ENCODE results near the gene ENOSF1. TPM values are rescaled to one million over a fixed set of nuclear protein-coding genes. Genes with fewer than 3 reads are reported as not detected.
A peak's percentile ranks its signal among the peaks of the same experiment; 100 is the strongest.
"Not testable (repeated sequence)": the region's sequence is repeated elsewhere in the genome, so short reads cannot be mapped to it uniquely, and the experiment has no call there.

The ENOSF1 gene
- polyA plus RNA-seq (2011; rRNA removed) (27.3 and 34.0 TPM in 2 replicates), polyA plus RNA-seq (2017; fragmentation: RNase III; extraction: RNeasy Plus Mini Kit Qiagen cat#74134 plus additional on column Dnase treatment) (29.9 to 32.5 TPM (median 30.0 TPM) in 3 replicates), polyA minus RNA-seq (2011; rRNA and poly(A)+ RNA removed) (48.0 and 49.4 TPM in 2 replicates)
- polyA plus RNA-seq (2012; cell fraction: cytosol; rRNA removed), result 25.8 and 27.5 TPM in 2 replicates
- 72.8 and 101 TPM in 2 replicates for polyA plus RNA-seq (2012; cell fraction: nucleus; rRNA removed)

DNA sequence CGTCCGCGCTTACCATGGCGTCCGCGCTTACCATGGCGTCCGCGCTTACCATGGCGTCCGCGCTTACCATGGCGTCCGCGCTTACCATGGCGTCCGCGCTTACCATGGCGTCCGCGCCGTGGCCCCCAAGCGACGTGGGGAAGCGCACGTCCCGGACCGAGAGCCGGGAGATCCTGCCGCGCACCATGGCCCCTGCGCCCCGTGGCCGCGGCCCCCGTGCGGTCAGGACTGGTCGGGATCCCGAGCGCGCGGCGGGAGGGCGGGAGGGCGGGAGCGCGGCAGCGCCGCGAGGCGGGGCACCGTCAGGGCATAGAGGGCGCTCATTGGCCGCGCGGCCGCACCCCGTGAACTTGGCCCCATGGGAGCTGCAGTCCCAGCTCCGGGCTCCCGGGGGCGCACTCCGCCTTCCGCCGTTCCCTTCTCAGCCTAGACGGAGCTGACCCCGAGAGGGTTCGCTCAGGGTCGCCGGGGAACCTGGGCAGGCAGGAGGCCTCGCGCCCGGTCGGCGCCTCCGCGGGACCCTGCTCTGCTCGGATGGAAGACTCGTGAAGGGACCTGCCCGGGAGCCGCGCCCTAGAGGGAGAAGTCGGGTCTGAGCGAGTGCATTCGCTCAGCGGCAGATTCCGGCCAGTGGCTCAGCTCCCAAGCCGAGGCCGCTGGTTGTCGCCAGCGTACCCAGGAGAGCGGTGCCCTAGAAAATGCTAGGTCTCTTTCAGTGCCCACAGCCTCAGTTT, at the start of gene ENOSF1:
ENOSF1 (minus strand) TSS at position 230 of the 734 bp plus-strand sequence; CDS start at position 187, 43 bp downstream.
- ATAC-seq, result peak; percentile 98
- H3K4me3 ChIP-seq, result peak within 1 kb of the TSS; percentile 80
- ChIA-PET CTCF (interaction anchor here (0.6 to 2.2 kb wide), 13 partner anchors 10 to 126 kb away, joined by 3 to 9 read pairs (median 4); partner anchors contain the start of gene TYMS), POLR2A (interaction anchor here (0.5 to 1.3 kb wide), 10 partner anchors 10 to 555 kb away, joined by 3 to 11 read pairs (median 4); partner anchors contain the start of genes USP14 and YES1)
- H3K9me3 ChIP-seq, result no peaks in the 10 kb centered on the region
- DNase-seq (ENCODE audit: low read depth in 1 of 2, low spot score in 1 of 2), result peak; percentile 74 to 92
- peaks cover 8% of the 10 kb centered on the region; the same call in 1 of the 3 replicates for H3K4me1 ChIP-seq
- H3K4me2 ChIP-seq, result peak within 1 kb of the TSS; percentile 99
- H3K27ac ChIP-seq, result peak within 1 kb of the TSS; percentile 92 to 93
- WGBS (ENCODE audit: missing lambda C conversion rate), result no CpG with 5 or more reads among the region's 91 CpGs
- no peak for FAIRE-seq
- no peak for TF ChIP-seq ZSCAN20 (CRISPR knock-in tag; IDR thresholded peaks at IDR 0.05)
- TF ChIP-seq CBX8 (IDR thresholded peaks at IDR 0.05), result no peak
- TF ChIP-seq KDM1A (IDR thresholded peaks at IDR 0.05; ENCODE audit: low read depth), result no peak
- peak; percentile 30 to 53; a peak in 4 of 5 replicates for TF ChIP-seq RAD21 (conservative IDR thresholded peaks at IDR 0.05 in 1 of 2, IDR thresholded peaks at IDR 0.05 in 1 of 2)
- TF ChIP-seq MYC (IDR thresholded peaks at IDR 0.05; ENCODE audit: borderline replicate concordance, low read length), result peak; percentile 30; the same call in 1 of the 2 replicates
- TF ChIP-seq HOXB5 (CRISPR knock-in tag; IDR thresholded peaks at IDR 0.05), result no peak
- TF ChIP-seq POLR2A (IDR thresholded peaks at IDR 0.05; ENCODE audit: low read length), result peak; percentile 44
- TF ChIP-seq JUN (IDR thresholded peaks at IDR 0.05), result peak; percentile 20 to 51; a peak in 3 of 5 replicates
- no peak for TF ChIP-seq NFE2L2 (conservative IDR thresholded peaks at IDR 0.05; ENCODE audit: low read length)
- peak; percentile 71 for TF ChIP-seq MAX (IDR thresholded peaks at IDR 0.05)
- TF ChIP-seq CTCF (IDR thresholded peaks at IDR 0.05), result peak; percentile 54
- no peak for TF ChIP-seq RARB (CRISPR knock-in tag; IDR thresholded peaks at IDR 0.05)
- TF ChIP-seq EHMT2 (IDR thresholded peaks at IDR 0.05; ENCODE audit: low read depth), result no peak
- TF ChIP-seq SMC3 (IDR thresholded peaks at IDR 0.05), result peak; percentile 38; the same call in 2 of the 3 replicates
- no peak for TF ChIP-seq ESRRA (IDR thresholded peaks at IDR 0.05; ENCODE audit: borderline replicate concordance, low read length)
- TF ChIP-seq KDM5A (IDR thresholded peaks at IDR 0.05), result no peak
- TF ChIP-seq RFX5 (IDR thresholded peaks at IDR 0.05), result no peak

- FAIRE-seq; ATAC-seq; H3K4me2 ChIP-seq; H3K4me1 ChIP-seq; H3K4me3 ChIP-seq; DNase-seq (ENCODE audit: low read depth in 1 of 2, low spot score in 1 of 2); H3K27ac ChIP-seq; H3K9me3 ChIP-seq; POLR2A ChIA-PET; CTCF ChIA-PET: not testable (repeated sequence)
- WGBS (ENCODE audit: missing lambda C conversion rate), result 89% methylated on average over 2 of the region's 4 CpGs
Observed at GRCh38 chr18:759864-760263, 47.4 kb upstream of the ENOSF1 start.

GRCh38 chr18:755506-755905, 43.1 kb upstream of the ENOSF1 start:
- no peak for DNase-seq (ENCODE audit: low read depth in 1 of 2, low spot score in 1 of 2)
- no peak for ATAC-seq
- 96% methylated on average over 2 of the region's 2 CpGs for WGBS (ENCODE audit: missing lambda C conversion rate)
- POLR2A ChIA-PET, result no interaction called here
- no peak for FAIRE-seq
- H3K4me1 ChIP-seq, result no peaks in the 10 kb centered on the region
- no peak overlapping the region for H3K4me3 ChIP-seq
- H3K27ac ChIP-seq, result no peak overlapping the region
- CTCF ChIA-PET, result interaction anchor here (0.9 to 1.2 kb wide), 2 partner anchors 15 to 75 kb away, joined by 3 to 4 read pairs; no protein-coding TSS in a partner anchor
- no peak overlapping the region for H3K4me2 ChIP-seq
- H3K9me3 ChIP-seq, result no peaks in the 10 kb centered on the region
- TF ChIP-seq CHD4 (IDR thresholded peaks at IDR 0.05; ENCODE audit: borderline replicate concordance), result no peak
- no peak for TF ChIP-seq EP300 (IDR thresholded peaks at IDR 0.05)
- no peak for TF ChIP-seq HDAC2 (IDR thresholded peaks at IDR 0.05)
- no peak for TF ChIP-seq SREBF2 (IDR thresholded peaks at IDR 0.05)
- no peak for TF ChIP-seq EHF (CRISPR knock-in tag; IDR thresholded peaks at IDR 0.05)
- TF ChIP-seq POLR2A (IDR thresholded peaks at IDR 0.05; ENCODE audit: low read length), result no peak
- no peak for TF ChIP-seq HOXB5 (CRISPR knock-in tag; IDR thresholded peaks at IDR 0.05)
- no peak for TF ChIP-seq HEYL (CRISPR knock-in tag; IDR thresholded peaks at IDR 0.05)
- TF ChIP-seq ZSCAN20 (CRISPR knock-in tag; IDR thresholded peaks at IDR 0.05), result no peak
- TF ChIP-seq CBX8 (IDR thresholded peaks at IDR 0.05), result no peak
- no peak for TF ChIP-seq NFE2L2 (conservative IDR thresholded peaks at IDR 0.05; ENCODE audit: low read length)
- no peak for TF ChIP-seq ZNF302 (CRISPR knock-in tag; IDR thresholded peaks at IDR 0.05)
- no peak for TF ChIP-seq HMGXB4 (CRISPR knock-in tag; IDR thresholded peaks at IDR 0.05; ENCODE audit: borderline replicate concordance)
- TF ChIP-seq FOSL2 (IDR thresholded peaks at IDR 0.05), result no peak
- TF ChIP-seq FOSL2 (CRISPR knock-in tag; IDR thresholded peaks at IDR 0.05), result no peak
- TF ChIP-seq SMC3 (IDR thresholded peaks at IDR 0.05), result no peak
- no peak for TF ChIP-seq NPAS2 (CRISPR knock-in tag; IDR thresholded peaks at IDR 0.05; ENCODE audit: borderline replicate concordance)

Measured in A549 (cell line).